Transverse colon (tissue), 4 donors: ENCODE results near the gene SLC38A1. TPM values are rescaled to one million over a fixed set of nuclear protein-coding genes. Genes with fewer than 3 reads are reported as not detected.

Experiments
- DNase-seq: peaks from one replicate; pipeline ENCODE4 v3.0.0-alpha.2; 2019
- H3K27ac ChIP-seq, 4 donors: fragments of 200-600 bp; sonication (generic); 2 replicates each; pipeline ENCODE4 v1.5.1; 2016 to 2018; ENCODE audit warnings: inconsistent platforms in 4 of 4
- H3K27me3 ChIP-seq: fragments of 200-600 bp; sonication (generic); 2 replicates; pipeline ENCODE4 v1.5.1; 2017; ENCODE audit warnings: inconsistent platforms
- H3K36me3 ChIP-seq, 4 donors: fragments of 200-600 bp; sonication (generic); 2 replicates each; pipeline ENCODE4 v1.5.1; 2017 to 2019; ENCODE audit warnings: inconsistent platforms in 4 of 4
- H3K4me1 ChIP-seq, 4 donors: fragments of 200-600 bp; sonication (generic); 2 replicates each; pipeline ENCODE4 v1.5.1; 2017 to 2020; ENCODE audit warnings: inconsistent platforms in 4 of 4
- H3K4me3 ChIP-seq, 4 donors: fragments of 200-600 bp; sonication (generic); 1 replicate in 1 of 4; 2 replicates in 3 of 4; pipeline versions ENCODE4 v1.5.1 to v1.6.1; 2017 to 2019; ENCODE audit warnings: inconsistent platforms in 4 of 4
- H3K9me3 ChIP-seq, 2 donors: fragments of 200-600 bp; sonication (generic); 2 replicates each; pipeline ENCODE4 v1.5.1; 2017 to 2019; ENCODE audit warnings: inconsistent platforms in 2 of 2
- EP300 ChIP-seq: sonication (generic); formaldehyde crosslinking; IDR thresholded peaks from one replicate; pipeline ENCODE4 v1.6.1; 2017; ENCODE audit warnings: antibody characterized with exemption, low read depth
- POLR2A ChIP-seq: fragments of 450-650 bp; IDR thresholded peaks from one replicate; pipeline ENCODE4 v1.6.1; 2016; ENCODE audit warnings: antibody characterized with exemption, mild to moderate bottlenecking, moderate library complexity
- POLR2AphosphoS5 ChIP-seq, 3 donors: sonication (generic); formaldehyde crosslinking; IDR thresholded peaks; one replicate each; pipeline ENCODE4 v1.6.1; 2016; ENCODE audit warnings: antibody characterized with exemption in 3 of 3
- WGBS, 2 donors: methylation state at CpG; one replicate each; pipeline ENCODE4 v1.1.5; 2018; ENCODE audit warnings: low coverage in 1 of 2; 5-methylcytosine and 5-hydroxymethylcytosine counted together
- in situ Hi-C, 4 donors: fragments of 200-750 bp; cut with MboI; loops; one replicate each; pipeline versions ENCODE4 v1.15.0 to v1.15.1; 2017; ENCODE audit warnings: low sequenced_read_pairs in 3 of 4, low pct_ligation_motif_present in 1 of 4, low pct_unique_long_range_greater_than_20kb in 1 of 4
- intact Hi-C: fragments of 100-400 bp; cut with DNase I; formaldehyde crosslinking; loops from one replicate; pipeline ENCODE4 v1.15.1; 2023; ENCODE audit warnings: low total_unique reads
- total RNA-seq, 4 donors: library from RNA; depleted of rRNA; stranded (reverse); fragments of >200 nt; gene quantifications; one replicate each; pipeline ENCODE4 v1.1.0, GENCODE V29; 2016
- TF ChIP-seq, protein P1 (sequence below), 5 experiments: fragments of 200-600 bp in 3 of 5; fragments of 450-650 bp in 2 of 5; sonication (generic) in 3 of 5; IDR thresholded peaks; 1 replicate in 2 of 5; 2 replicates in 3 of 5; pipeline ENCODE4 v1.5.1; 2016 to 2017; ENCODE audit warnings: antibody characterized with exemption in 5 of 5, inconsistent platforms in 3 of 5, mild to moderate bottlenecking in 2 of 5, moderate library complexity in 1 of 5

SLC38A1 gene
- total RNA-seq, 4 donors from 2014 or later: 36.8 to 139 (median 117) TPM

GRCh38 chr12:46264057-46264456, 4.8 kb downstream of the SLC38A1 start:
- peaks cover 0 to 81% (median 46%) of the 10 kb centered on the region in 4 donors for H3K4me1 ChIP-seq
- no peak overlapping the region for H3K4me3 ChIP-seq
- WGBS, 2 donors: 33 to 90% methylated on average over 1 of the region's 1 CpG
- H3K36me3 ChIP-seq: no peaks in the 10 kb centered on the region
- H3K9me3 ChIP-seq: no peaks in the 10 kb centered on the region
- H3K27me3 ChIP-seq: no peaks in the 10 kb centered on the region
- TF ChIP-seq POLR2A (no peak), EP300 (no peak), POLR2AphosphoS5 (IDR thresholded peaks at IDR 0.05) (no peak)
- TF ChIP-seq, protein P1, sequence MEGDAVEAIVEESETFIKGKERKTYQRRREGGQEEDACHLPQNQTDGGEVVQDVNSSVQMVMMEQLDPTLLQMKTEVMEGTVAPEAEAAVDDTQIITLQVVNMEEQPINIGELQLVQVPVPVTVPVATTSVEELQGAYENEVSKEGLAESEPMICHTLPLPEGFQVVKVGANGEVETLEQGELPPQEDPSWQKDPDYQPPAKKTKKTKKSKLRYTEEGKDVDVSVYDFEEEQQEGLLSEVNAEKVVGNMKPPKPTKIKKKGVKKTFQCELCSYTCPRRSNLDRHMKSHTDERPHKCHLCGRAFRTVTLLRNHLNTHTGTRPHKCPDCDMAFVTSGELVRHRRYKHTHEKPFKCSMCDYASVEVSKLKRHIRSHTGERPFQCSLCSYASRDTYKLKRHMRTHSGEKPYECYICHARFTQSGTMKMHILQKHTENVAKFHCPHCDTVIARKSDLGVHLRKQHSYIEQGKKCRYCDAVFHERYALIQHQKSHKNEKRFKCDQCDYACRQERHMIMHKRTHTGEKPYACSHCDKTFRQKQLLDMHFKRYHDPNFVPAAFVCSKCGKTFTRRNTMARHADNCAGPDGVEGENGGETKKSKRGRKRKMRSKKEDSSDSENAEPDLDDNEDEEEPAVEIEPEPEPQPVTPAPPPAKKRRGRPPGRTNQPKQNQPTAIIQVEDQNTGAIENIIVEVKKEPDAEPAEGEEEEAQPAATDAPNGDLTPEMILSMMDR (IDR thresholded peaks at IDR 0.05): no peak
- in situ Hi-C loops (loop anchor here in 2 of 4 donors (10.0 to 25.0 kb wide), 2 partner anchors 49 to 102 kb away; no protein-coding TSS in a partner anchor), intact Hi-C loops (loop anchor here (10.0 kb wide), 2 partner anchors 109 to 121 kb away; no protein-coding TSS in a partner anchor)
- H3K27ac ChIP-seq: no peak overlapping the region
- no peak for DNase-seq

DNA sequence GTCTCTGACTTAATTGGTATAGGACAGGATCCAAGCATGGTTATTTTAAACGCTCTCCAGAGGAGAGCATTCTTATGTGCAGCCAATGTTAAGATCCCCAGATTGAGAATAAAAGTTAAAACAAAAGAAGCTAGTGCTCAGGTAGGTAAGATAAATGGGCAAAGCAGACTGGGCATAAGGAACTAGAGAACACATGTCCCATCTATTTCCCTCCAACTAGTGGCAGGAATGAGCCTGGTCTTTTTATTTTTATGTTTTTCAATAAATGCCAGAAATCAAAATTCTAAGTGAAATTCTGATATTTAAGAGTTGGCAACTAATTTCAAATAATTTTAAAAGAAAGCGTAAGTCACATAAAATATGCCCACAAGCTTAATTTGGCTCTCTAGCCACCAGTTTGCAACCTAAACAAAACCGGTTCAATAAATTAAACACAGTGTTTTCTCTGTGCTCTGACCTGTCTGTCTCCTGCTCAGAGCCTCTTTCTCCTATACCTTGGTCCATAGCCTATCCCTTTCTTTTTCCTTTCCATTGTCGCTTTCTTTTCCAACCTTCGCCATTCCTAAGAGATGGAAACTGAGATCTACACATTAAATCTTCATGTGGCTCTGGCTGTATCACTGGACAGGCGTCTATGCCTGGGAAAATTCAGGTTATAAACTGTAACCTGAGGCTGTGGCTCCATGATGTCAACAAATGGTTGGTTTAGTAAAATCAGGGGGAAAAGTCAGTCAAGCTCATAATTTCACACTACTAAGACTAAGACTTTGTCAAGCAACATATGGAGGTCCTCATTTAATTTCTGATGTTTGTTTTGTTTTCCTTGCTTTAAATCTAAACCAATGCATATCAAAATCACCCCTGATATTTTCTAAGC, 5.5 kb downstream of the SLC38A1 start:
- TF ChIP-seq POLR2A: no peak
- TF ChIP-seq POLR2AphosphoS5 (IDR thresholded peaks at IDR 0.05): no peak
- TF ChIP-seq EP300: no peak
- TF ChIP-seq, protein P1 (IDR thresholded peaks at IDR 0.05): peak in 4 of 5 experiments; percentile 9 to 33 (median 26)
- Histone ChIP-seq H3K4me3 (no peak overlapping the region), H3K27me3 (no peaks in the 10 kb centered on the region), H3K9me3 (no peaks in the 10 kb centered on the region), H3K36me3 (no peaks in the 10 kb centered on the region), H3K4me1 (peaks cover 0 to 86% (median 49%) of the 10 kb centered on the region in 4 donors), H3K27ac (peak overlapping the region in 1 of 4 donors; percentile 7)
- intact Hi-C loops (loop anchor here (10.0 kb wide), 2 partner anchors 109 to 121 kb away; no protein-coding TSS in a partner anchor), in situ Hi-C loops (loop anchor here in 2 of 4 donors (10.0 to 25.0 kb wide), 2 partner anchors 49 to 101 kb away; no protein-coding TSS in a partner anchor)
- WGBS, 2 donors: 80 to 94% methylated on average over 6 of the region's 6 CpGs
- no peak for DNase-seq

GRCh38 chr12:46261646-46262045, 7.2 kb downstream of the SLC38A1 start:
- WGBS, 2 donors: 69 to 85% methylated on average over 2 of the region's 2 CpGs
- TF ChIP-seq EP300 (no peak), POLR2A (no peak), POLR2AphosphoS5 (IDR thresholded peaks at IDR 0.05) (no peak)
- TF ChIP-seq, protein P1 (IDR thresholded peaks at IDR 0.05): no peak
- no peak overlapping the region for H3K4me3 ChIP-seq
- intact Hi-C loops: loop anchor here (10.0 kb wide), 2 partner anchors 107 to 123 kb away; no protein-coding TSS in a partner anchor
- H3K27me3 ChIP-seq: no peaks in the 10 kb centered on the region
- in situ Hi-C loops: loop anchor here in 2 of 4 donors (10.0 to 25.0 kb wide), 2 partner anchors 47 to 99 kb away; no protein-coding TSS in a partner anchor
- peaks cover 0 to 87% (median 46%) of the 10 kb centered on the region in 4 donors for H3K4me1 ChIP-seq
- no peaks in the 10 kb centered on the region for H3K9me3 ChIP-seq
- no peak for DNase-seq
- no peaks in the 10 kb centered on the region for H3K36me3 ChIP-seq
- peak overlapping the region in 1 of 4 donors; percentile 47 for H3K27ac ChIP-seq

GRCh38 chr12:46260913-46261476, 7.8 kb downstream of the SLC38A1 start:
- in situ Hi-C loops (loop anchor here in 2 of 4 donors (10.0 to 25.0 kb wide), 2 partner anchors 46 to 99 kb away; no protein-coding TSS in a partner anchor), intact Hi-C loops (loop anchor here (10.0 kb wide), 2 partner anchors 106 to 124 kb away; no protein-coding TSS in a partner anchor)
- no peak for TF ChIP-seq POLR2A
- TF ChIP-seq, protein P1 (IDR thresholded peaks at IDR 0.05): no peak
- no peak for TF ChIP-seq POLR2AphosphoS5 (IDR thresholded peaks at IDR 0.05)
- TF ChIP-seq EP300: no peak
- WGBS, 2 donors: 59 to 63% methylated on average over 2 of the region's 2 CpGs
- Histone ChIP-seq H3K4me1 (peaks cover 0 to 81% (median 42%) of the 10 kb centered on the region in 4 donors), H3K9me3 (no peaks in the 10 kb centered on the region), H3K27ac (peak overlapping the region; percentile 23 to 53 (median 42)), H3K36me3 (no peaks in the 10 kb centered on the region), H3K27me3 (no peaks in the 10 kb centered on the region), H3K4me3 (no peak overlapping the region)
- no peak for DNase-seq
